BE2C (cell line): ENCODE results near the gene SLC66A1.

ENCODE experiments used
- DNase-seq: peaks from one replicate; pipeline ENCODE4 v3.0.0-alpha.2; 2020
- H3K27me3 ChIP-seq: fragments of 250-450 bp; sonication (Bioruptor Pico); 2 replicates; pipeline ENCODE4 v1.5.1; 2020; ENCODE audit warnings: mild to moderate bottlenecking
- H3K36me3 ChIP-seq: fragments of 250-450 bp; sonication (Bioruptor Pico); 2 replicates; pipeline ENCODE4 v1.5.1; 2020; ENCODE audit warnings: mild to moderate bottlenecking
- H3K4me1 ChIP-seq: fragments of 250-450 bp; sonication (Bioruptor Pico); 2 replicates; pipeline ENCODE4 v1.5.1; 2020
- H3K4me3 ChIP-seq: 2 replicates; pipeline ENCODE4 v1.5.1; 2011; ENCODE audit warnings: low read depth, low read length
- H3K9me3 ChIP-seq: fragments of 250-450 bp; sonication (Bioruptor Pico); 2 replicates; pipeline ENCODE4 v1.5.1; 2020
- CTCF ChIP-seq: IDR thresholded peaks from 2 replicates; pipeline ENCODE4 v1.5.1; 2012; ENCODE audit warnings: mild to moderate bottlenecking, low read depth, low read length

Gene SLC66A1

GRCh38 chr1:19310720-19311502 lies 1.2 kb upstream of the SLC66A1 start:
- H3K9me3 ChIP-seq = no peaks in the 10 kb centered on the region
- H3K4me1 ChIP-seq = no peaks in the 10 kb centered on the region
- no peaks in the 10 kb centered on the region; the same call in 1 of the 2 replicates for H3K36me3 ChIP-seq
- H3K27me3 ChIP-seq = no peaks in the 10 kb centered on the region
- no peak for TF ChIP-seq CTCF
- peak overlapping the region; percentile 52 for H3K4me3 ChIP-seq
- DNase-seq = no peak

GRCh38 chr1:19311503-19311930 lies 609 bp upstream of the SLC66A1 start:
- H3K36me3 ChIP-seq = no peaks in the 10 kb centered on the region; the same call in 1 of the 2 replicates
- no peaks in the 10 kb centered on the region for H3K4me1 ChIP-seq
- DNase-seq = peak; percentile 20
- no peak for TF ChIP-seq CTCF
- H3K4me3 ChIP-seq = peak overlapping the region; percentile 52
- H3K27me3 ChIP-seq = no peaks in the 10 kb centered on the region
- H3K9me3 ChIP-seq = no peaks in the 10 kb centered on the region

- Histone ChIP-seq H3K9me3 (no peaks in the 10 kb centered on the region), H3K36me3 (no peaks in the 10 kb centered on the region; the same call in 1 of the 2 replicates), H3K4me1 (no peaks in the 10 kb centered on the region), H3K27me3 (no peaks in the 10 kb centered on the region), H3K4me3 (peak overlapping the region; percentile 62)
- DNase-seq = no peak
- no peak for TF ChIP-seq CTCF
These were observed 883 bp downstream of the SLC66A1 start for GRCh38 chr1:19312782-19313635.

- Histone ChIP-seq H3K4me1 (no peaks in the 10 kb centered on the region), H3K4me3 (no peak overlapping the region), H3K9me3 (no peaks in the 10 kb centered on the region)
These were observed 1.5 kb downstream of the SLC66A1 start for GRCh38 chr1:19313636-19313959.

GRCh38 chr1:19313961-19314882 lies 2.1 kb downstream of the SLC66A1 start:
- Histone ChIP-seq H3K27me3 (no peaks in the 10 kb centered on the region), H3K36me3 (no peaks in the 10 kb centered on the region), H3K9me3 (no peaks in the 10 kb centered on the region), H3K4me1 (no peaks in the 10 kb centered on the region), H3K4me3 (no peak overlapping the region)
- no peak for TF ChIP-seq CTCF
- DNase-seq = no peak

More at GRCh38 chr1:19313636-19313959, 1.5 kb downstream of the SLC66A1 start:
- no peak for DNase-seq
- Histone ChIP-seq H3K36me3 (no peaks in the 10 kb centered on the region; the same call in 1 of the 2 replicates), H3K27me3 (no peaks in the 10 kb centered on the region)
- TF ChIP-seq CTCF = no peak
